HUES48 (cell line): ENCODE measurements around the gene DCXR.
A peak's percentile ranks its signal among the peaks of the same experiment; 100 is the strongest.

Source experiments
- H3K27ac ChIP-seq: one replicate; pipeline ENCODE4 v1.7.0; 2013; ENCODE audit warnings: low read depth, low read length, inconsistent platforms
- H3K27me3 ChIP-seq: 2 replicates; pipeline ENCODE4 v1.6.1; 2013; ENCODE audit warnings: mild to moderate bottlenecking, low read length; ENCODE audit not compliant: control insufficient read depth, insufficient read depth
- H3K36me3 ChIP-seq: 2 replicates; pipeline ENCODE4 v1.6.1; 2013; ENCODE audit warnings: low read length; ENCODE audit not compliant: control insufficient read depth, insufficient read depth
- H3K4me1 ChIP-seq: 2 replicates; pipeline ENCODE4 v1.6.1; 2013; ENCODE audit warnings: mild to moderate bottlenecking, low read length; ENCODE audit not compliant: control insufficient read depth, insufficient read depth
- H3K4me3 ChIP-seq: 2 replicates; pipeline ENCODE4 v1.5.1; 2013; ENCODE audit warnings: mild to moderate bottlenecking, low read depth, low read length
- H3K9ac ChIP-seq: 2 replicates; pipeline ENCODE4 v1.6.1; 2013; ENCODE audit warnings: mild to moderate bottlenecking, low read depth, low read length, moderate library complexity
- H3K9me3 ChIP-seq: 2 replicates; pipeline ENCODE4 v1.6.1; 2013; ENCODE audit warnings: low read length; ENCODE audit not compliant: control insufficient read depth, insufficient read depth

The DCXR gene

DNA sequence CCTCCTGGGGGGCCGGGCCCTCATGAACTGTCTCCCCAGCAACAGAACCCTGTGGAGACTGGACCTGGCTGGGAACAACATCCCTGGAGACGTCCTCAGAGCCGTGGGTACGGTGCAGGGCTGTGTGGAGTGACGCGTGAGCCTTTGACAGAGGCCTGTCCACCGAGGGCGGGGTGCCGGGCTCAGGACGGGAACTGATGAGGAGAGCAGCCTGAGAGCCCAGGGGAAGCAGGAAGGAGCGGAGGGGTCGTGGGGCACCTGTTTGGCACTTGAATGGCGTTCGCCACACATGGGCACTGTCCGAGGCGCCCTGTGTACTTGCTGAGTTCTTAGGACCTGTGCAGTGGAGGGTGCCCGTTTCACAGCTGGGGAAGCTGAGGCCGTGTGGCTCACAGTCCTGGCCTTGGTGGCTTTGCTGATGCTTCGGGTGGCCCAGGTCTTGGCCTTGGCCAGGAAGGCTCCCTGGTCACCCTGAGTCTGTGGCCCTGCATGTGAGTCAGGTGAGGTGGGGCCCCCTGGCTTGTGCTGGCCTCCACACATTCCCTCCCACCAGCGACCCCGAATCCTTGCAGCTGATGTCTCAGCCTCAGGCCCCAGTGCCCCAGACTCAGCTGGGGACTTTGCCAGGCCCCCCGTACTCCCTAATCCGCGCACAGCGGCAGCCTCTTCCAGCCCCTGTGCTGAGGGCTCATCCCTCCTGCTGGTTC, 11.9 kb downstream of the DCXR start:
- Histone ChIP-seq H3K9me3 (no peaks in the 10 kb centered on the region), H3K27ac (no peak overlapping the region), H3K4me3 (no peak overlapping the region), H3K27me3 (no peaks in the 10 kb centered on the region), H3K36me3 (peaks cover 29% of the 10 kb centered on the region), H3K4me1 (0 out of 2 replicates have a peak, but pooled peaks cover 5% of the 10 kb centered on the region), H3K9ac (no peak overlapping the region)

DNA sequence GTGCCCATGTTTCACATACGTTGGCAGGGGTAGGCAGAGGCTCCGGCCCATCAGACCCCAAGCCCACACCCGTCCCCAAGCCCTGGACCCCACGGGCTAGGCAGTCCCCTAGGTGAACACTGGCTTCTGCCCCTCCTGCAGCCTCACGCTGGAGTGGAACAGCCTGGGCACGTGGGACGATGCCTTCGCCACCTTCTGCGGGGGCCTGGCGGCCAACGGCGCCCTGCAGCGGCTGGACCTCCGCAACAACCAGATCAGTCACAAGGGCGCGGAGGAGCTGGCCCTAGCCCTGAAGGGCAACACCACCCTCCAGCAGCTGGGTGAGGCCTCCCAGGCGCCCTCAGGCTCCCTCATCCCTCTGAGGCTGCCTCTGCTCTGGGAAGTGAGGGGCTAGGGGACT, 12.6 kb downstream of the DCXR start:
- H3K9ac ChIP-seq = no peak overlapping the region
- peaks cover 29% of the 10 kb centered on the region for H3K36me3 ChIP-seq
- H3K4me3 ChIP-seq = no peak overlapping the region
- no peaks in the 10 kb centered on the region for H3K9me3 ChIP-seq
- 0 out of 2 replicates have a peak, but pooled peaks cover 5% of the 10 kb centered on the region for H3K4me1 ChIP-seq
- H3K27ac ChIP-seq = no peak overlapping the region
- no peaks in the 10 kb centered on the region for H3K27me3 ChIP-seq

GRCh38 chr17:82023447-82024241, 13.9 kb downstream of the DCXR start:
- peak overlapping the region; percentile 72 for H3K9ac ChIP-seq
- H3K27me3 ChIP-seq = no peaks in the 10 kb centered on the region
- no peak overlapping the region for H3K27ac ChIP-seq
- H3K4me3 ChIP-seq = peak overlapping the region; percentile 74
- H3K9me3 ChIP-seq = no peaks in the 10 kb centered on the region
- peaks cover 25% of the 10 kb centered on the region for H3K36me3 ChIP-seq
- H3K4me1 ChIP-seq = 0 out of 2 replicates have a peak, but pooled peaks cover 5% of the 10 kb centered on the region

- Histone ChIP-seq H3K27me3 (no peaks in the 10 kb centered on the region), H3K9me3 (no peaks in the 10 kb centered on the region), H3K36me3 (peaks cover 24% of the 10 kb centered on the region), H3K27ac (peak within 1 kb of the TSS; percentile 35), H3K4me1 (0 out of 2 replicates have a peak, but pooled peaks cover 5% of the 10 kb centered on the region), H3K4me3 (peak within 1 kb of the TSS; percentile 95), H3K9ac (peak within 1 kb of the TSS; percentile 85)
Observed at GRCh38 chr17:82022981-82023446, 14.5 kb downstream of the DCXR start, which contains the start of gene LRRC45. Gene LRRC45, plus strand, starts transcription at chr17:82023305. Its CDS starts 339 bp downstream, at chr17:82023644.

- H3K27me3 ChIP-seq = no peaks in the 10 kb centered on the region
- no peaks in the 10 kb centered on the region for H3K9me3 ChIP-seq
- H3K9ac ChIP-seq = peak within 1 kb of the TSS; percentile 85
- H3K27ac ChIP-seq = peak within 1 kb of the TSS; percentile 35
- H3K36me3 ChIP-seq = peaks cover 18% of the 10 kb centered on the region
- peak within 1 kb of the TSS; percentile 95 for H3K4me3 ChIP-seq
- 0 out of 2 replicates have a peak, but pooled peaks cover 5% of the 10 kb centered on the region for H3K4me1 ChIP-seq
Observed at GRCh38 chr17:82022310-82022980, 15.1 kb downstream of the DCXR start, which contains the start of gene CENPX. Gene CENPX, minus strand, starts transcription at chr17:82022878. Its CDS starts 17 bp downstream, at chr17:82022861.

- no peaks in the 10 kb centered on the region for H3K9me3 ChIP-seq
- no peak overlapping the region for H3K27ac ChIP-seq
- H3K27me3 ChIP-seq = no peaks in the 10 kb centered on the region
- H3K36me3 ChIP-seq = peaks cover 13% of the 10 kb centered on the region
- 0 out of 2 replicates have a peak, but pooled peaks cover 5% of the 10 kb centered on the region for H3K4me1 ChIP-seq
- peak overlapping the region; percentile 85 for H3K9ac ChIP-seq
- H3K4me3 ChIP-seq = peak overlapping the region; percentile 95
Observed at GRCh38 chr17:82021900-82022309, 15.6 kb downstream of the DCXR start.

DNA sequence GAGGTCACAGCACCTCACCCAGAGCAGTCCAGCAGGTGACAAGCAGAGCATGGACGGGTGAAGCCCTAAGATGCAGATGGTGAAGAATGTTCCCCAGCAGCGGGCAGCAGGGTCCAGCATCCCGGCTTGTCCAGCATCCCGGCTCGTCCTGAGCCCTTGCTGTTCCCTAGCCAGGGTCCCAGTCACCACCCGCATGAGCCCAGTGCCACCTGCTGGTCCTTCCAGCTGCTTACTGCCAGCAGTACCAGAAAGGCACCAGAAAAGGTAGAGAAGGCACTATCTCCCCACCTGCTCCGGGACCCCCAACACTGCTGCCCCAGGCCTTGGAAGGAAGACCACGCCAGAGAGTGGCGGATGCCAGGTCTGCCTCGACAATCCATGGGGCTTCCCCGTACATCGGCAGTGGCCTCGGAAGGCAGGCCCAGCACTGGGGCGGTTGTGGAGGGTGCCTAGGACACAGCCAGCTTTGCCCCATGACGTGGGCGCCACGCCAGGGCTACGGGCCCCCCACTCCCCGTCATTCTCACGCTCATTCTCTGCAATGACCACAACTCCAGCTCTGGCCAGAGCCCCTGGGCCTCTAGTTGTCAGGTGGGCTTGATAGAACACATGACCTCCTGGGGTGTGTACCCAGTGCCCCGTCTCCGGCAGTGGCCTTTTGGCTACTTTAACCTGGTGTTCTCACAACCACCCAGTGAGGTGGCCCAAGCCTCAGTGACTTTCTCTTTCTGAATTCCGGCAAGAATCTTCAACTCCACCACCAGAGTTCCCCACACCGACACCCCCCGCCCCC, 16.2 kb downstream of the DCXR start:
- Histone ChIP-seq H3K27ac (no peak overlapping the region), H3K4me1 (0 out of 2 replicates have a peak, but pooled peaks cover 5% of the 10 kb centered on the region), H3K9me3 (no peaks in the 10 kb centered on the region), H3K9ac (no peak overlapping the region), H3K4me3 (peak overlapping the region; percentile 95; the same call in 1 of the 2 replicates), H3K36me3 (peaks cover 10% of the 10 kb centered on the region), H3K27me3 (no peaks in the 10 kb centered on the region)

GRCh38 chr17:82020572-82021106, 16.9 kb downstream of the DCXR start:
- H3K36me3 ChIP-seq = peaks cover 10% of the 10 kb centered on the region
- no peak overlapping the region for H3K27ac ChIP-seq
- no peaks in the 10 kb centered on the region for H3K9me3 ChIP-seq
- H3K27me3 ChIP-seq = no peaks in the 10 kb centered on the region
- H3K4me1 ChIP-seq = 0 out of 2 replicates have a peak, but pooled peaks cover 5% of the 10 kb centered on the region
- no peak overlapping the region for H3K4me3 ChIP-seq
- H3K9ac ChIP-seq = no peak overlapping the region

- Histone ChIP-seq H3K27ac (no peak overlapping the region), H3K9me3 (no peaks in the 10 kb centered on the region), H3K27me3 (no peaks in the 10 kb centered on the region), H3K9ac (no peak overlapping the region), H3K4me3 (no peak overlapping the region), H3K36me3 (peaks cover 10% of the 10 kb centered on the region), H3K4me1 (0 out of 2 replicates have a peak, but pooled peaks cover 5% of the 10 kb centered on the region)
Observed at GRCh38 chr17:82019690-82020571, 17.6 kb downstream of the DCXR start.
